H9 (cell line): ENCODE data around the gene TMEM132D. TPM values are rescaled to one million over a fixed set of nuclear protein-coding genes. Genes with fewer than 3 reads are reported as not detected.

Experiments used
- DNase-seq: peaks from one replicate; pipeline ENCODE4 v3.0.0-alpha.2; 2017
- H2AFZ ChIP-seq: one replicate; pipeline ENCODE4 v1.6.1; 2013; ENCODE audit warnings: mild to moderate bottlenecking, low read length, control low read depth, moderate library complexity
- H2AK5ac ChIP-seq: 2 replicates; pipeline ENCODE4 v1.6.1; 2013; ENCODE audit warnings: low read length, control low read depth, mixed read lengths; ENCODE audit not compliant: insufficient read length
- H2BK120ac ChIP-seq: one replicate; pipeline ENCODE4 v1.6.1; 2013; ENCODE audit warnings: low read depth, mild to moderate bottlenecking, low read length, control low read depth, inconsistent platforms; ENCODE audit not compliant: poor library complexity, severe bottlenecking
- H2BK12ac ChIP-seq: 2 replicates; pipeline ENCODE4 v1.6.1; 2013; ENCODE audit warnings: low read length, control low read depth, mixed read lengths, low read depth; ENCODE audit not compliant: insufficient read length
- H2BK15ac ChIP-seq: 2 replicates; pipeline ENCODE4 v1.6.1; 2013; ENCODE audit warnings: low read depth, low read length, control low read depth
- H2BK20ac ChIP-seq: one replicate; pipeline ENCODE4 v1.6.1; 2013; ENCODE audit warnings: low read depth, mild to moderate bottlenecking, low read length, control low read depth, inconsistent platforms; ENCODE audit not compliant: poor library complexity, severe bottlenecking
- H2BK5ac ChIP-seq: 2 replicates; pipeline ENCODE4 v1.6.1; 2013; ENCODE audit warnings: low read length, control low read depth, mixed read lengths; ENCODE audit not compliant: insufficient read length
- H3K14ac ChIP-seq: 2 replicates; pipeline ENCODE4 v1.6.1; 2013; ENCODE audit warnings: low read length, control low read depth; ENCODE audit not compliant: insufficient read depth
- H3K18ac ChIP-seq: 2 replicates; pipeline ENCODE4 v1.6.1; 2013; ENCODE audit warnings: low read depth, mild to moderate bottlenecking, mixed read lengths, low read length, control low read depth; ENCODE audit not compliant: insufficient read length
- H3K23ac ChIP-seq: 2 replicates; pipeline ENCODE4 v1.6.1; 2013; ENCODE audit warnings: low read length, control low read depth, mixed read lengths, low read depth; ENCODE audit not compliant: insufficient read length
- H3K23me2 ChIP-seq: 2 replicates; pipeline ENCODE4 v1.6.1; 2013; ENCODE audit warnings: low read depth, mild to moderate bottlenecking, mixed read lengths, low read length, control low read depth; ENCODE audit not compliant: insufficient read length, poor library complexity, severe bottlenecking
- H3K27ac ChIP-seq: 2 replicates; pipeline ENCODE4 v1.5.1; 2013; ENCODE audit warnings: low read length, control low read depth, mixed read lengths, low read depth; ENCODE audit not compliant: insufficient read length
- H3K27me3 ChIP-seq: 2 replicates; pipeline ENCODE4 v1.6.1; 2013; ENCODE audit warnings: low read length, control low read depth, inconsistent platforms; ENCODE audit not compliant: insufficient read depth
- H3K4ac ChIP-seq: 2 replicates; pipeline ENCODE4 v1.6.1; 2013; ENCODE audit warnings: low read depth, mild to moderate bottlenecking, control low read depth, inconsistent platforms, low read length, moderate library complexity
- H3K4me1 ChIP-seq: 2 replicates; pipeline ENCODE4 v1.6.1; 2013; ENCODE audit warnings: low read length, control low read depth, inconsistent platforms; ENCODE audit not compliant: insufficient read depth
- H3K4me2 ChIP-seq: 2 replicates; pipeline ENCODE4 v1.6.1; 2013; ENCODE audit warnings: low read length, control low read depth, mixed read lengths; ENCODE audit not compliant: insufficient read length, insufficient read depth
- H3K56ac ChIP-seq: 2 replicates; pipeline ENCODE4 v1.6.1; 2013; ENCODE audit warnings: low read depth, mild to moderate bottlenecking, mixed read lengths, low read length, control low read depth; ENCODE audit not compliant: insufficient read length
- H3K79me1 ChIP-seq: 2 replicates; pipeline ENCODE4 v1.6.1; 2013; ENCODE audit warnings: low read depth, mild to moderate bottlenecking, moderate library complexity, low read length, control low read depth, inconsistent platforms; ENCODE audit not compliant: insufficient read depth, poor library complexity, severe bottlenecking
- H3K79me2 ChIP-seq: 2 replicates; pipeline ENCODE4 v1.6.1; 2013; ENCODE audit warnings: low read length, control low read depth, inconsistent platforms; ENCODE audit not compliant: insufficient read depth
- H3K9ac ChIP-seq: 2 replicates; pipeline ENCODE4 v1.6.1; 2013; ENCODE audit warnings: low read length, control low read depth, mixed read lengths; ENCODE audit not compliant: insufficient read length; ENCODE audit errors: extremely low read depth
- H3K9me3 ChIP-seq: one replicate; pipeline ENCODE4 v1.6.1; 2013; ENCODE audit warnings: low read depth, low read length, inconsistent platforms; ENCODE audit not compliant: control insufficient read depth
- H3T11ph ChIP-seq: one replicate; pipeline ENCODE4 v1.6.1; 2013; ENCODE audit warnings: mild to moderate bottlenecking, low read length, control low read depth, inconsistent platforms
- H4K20me1 ChIP-seq: one replicate; pipeline ENCODE4 v1.6.1; 2013; ENCODE audit not compliant: control insufficient read depth, insufficient read length, insufficient read depth
- H4K5ac ChIP-seq: 2 replicates; pipeline ENCODE4 v1.6.1; 2013; ENCODE audit warnings: low read depth, mild to moderate bottlenecking, mixed read lengths, low read length, control low read depth; ENCODE audit not compliant: insufficient read length
- H4K8ac ChIP-seq: replicated peaks from 2 replicates; pipeline ENCODE4 v1.6.1; 2013; ENCODE audit warnings: low read length, control low read depth, mixed read lengths, low read depth; ENCODE audit not compliant: insufficient read length
- H4K91ac ChIP-seq: 2 replicates; pipeline ENCODE4 v1.6.1; 2013; ENCODE audit warnings: low read depth, mild to moderate bottlenecking, moderate library complexity, mixed read lengths, low read length, control low read depth; ENCODE audit not compliant: insufficient read length
- H3K27ac Mint-ChIP-seq, 3 experiments: 2 replicates in 2 of 3; 3 replicates in 1 of 3; pipeline ENCODE4 v1.8.0; 2020 to 2021; ENCODE audit warnings: mixed read lengths in 3 of 3, mild to moderate bottlenecking in 1 of 3, moderate library complexity in 1 of 3
- H3K27me3 Mint-ChIP-seq: 2 replicates; pipeline ENCODE4 v1.8.0; 2021; ENCODE audit warnings: low read depth, mild to moderate bottlenecking, moderate library complexity, mixed read lengths
- H3K36me3 Mint-ChIP-seq, 3 experiments: 2 replicates in 2 of 3; 3 replicates in 1 of 3; pipeline ENCODE4 v1.8.0; 2020 to 2021; ENCODE audit warnings: low read depth in 3 of 3, mixed read lengths in 3 of 3; ENCODE audit not compliant: insufficient read depth in 1 of 3
- H3K4me1 Mint-ChIP-seq, 2 experiments: 2 replicates each; pipeline ENCODE4 v1.8.0; 2020; ENCODE audit warnings: mixed read lengths in 2 of 2
- H3K4me3 Mint-ChIP-seq, 2 experiments: 2 replicates in 1 of 2; 3 replicates in 1 of 2; pipeline ENCODE4 v1.8.0; 2020 to 2021; ENCODE audit warnings: mild to moderate bottlenecking in 2 of 2, mixed read lengths in 2 of 2, moderate library complexity in 1 of 2
- H3K9me3 Mint-ChIP-seq, 2 experiments: 2 replicates in 1 of 2; 3 replicates in 1 of 2; pipeline ENCODE4 v1.8.0; 2020; ENCODE audit warnings: mild to moderate bottlenecking in 2 of 2, mixed read lengths in 2 of 2, moderate library complexity in 1 of 2
- WGBS: extraction: QIAGEN DNeasy Blood & Tissue Kit; methylation state at CpG from one replicate; pipeline ENCODE4 v1.1.7; 2013; ENCODE audit warnings: missing lambda C conversion rate, low lambda C conversion rate, mixed read lengths; ENCODE audit not compliant: insufficient read length; ENCODE audit errors: extremely low coverage; 5-methylcytosine and 5-hydroxymethylcytosine counted together
- total RNA-seq: library from RNA; stranded (reverse); gene quantifications from 2 replicates; pipeline ENCODE4 v1.2.1, GENCODE V29; 2021
- TF ChIP-seq, protein P1 (sequence below): fragments of 200-600 bp; sonication (generic); conservative IDR thresholded peaks from 3 replicates; pipeline ENCODE4 v1.8.0; 2021; ENCODE audit warnings: antibody characterized with exemption, mild to moderate bottlenecking

TMEM132D gene
- total RNA-seq, 1 experiment from 2014 or later = 6.1 TPM

- no peak overlapping the region for H2AFZ ChIP-seq
- H3K9me3 ChIP-seq = no peaks in the 10 kb centered on the region
- H3K27ac ChIP-seq = no peak overlapping the region
- H4K20me1 ChIP-seq = no peaks in the 10 kb centered on the region
- H3K36me3 Mint-ChIP-seq = peaks cover 0 to 5% (median 0%) of the 10 kb centered on the region in 3 experiments; a peak in 4 of 7 replicates
- H3T11ph ChIP-seq = no peak overlapping the region
- H3K4me2 ChIP-seq = no peak overlapping the region
- no peak overlapping the region for H3K4ac ChIP-seq
- H2BK15ac ChIP-seq = no peak overlapping the region
- no peak overlapping the region for H3K56ac ChIP-seq
- H3K18ac ChIP-seq = no peak overlapping the region
- H3K27me3 ChIP-seq = no peaks in the 10 kb centered on the region
- TF ChIP-seq, protein P1, sequence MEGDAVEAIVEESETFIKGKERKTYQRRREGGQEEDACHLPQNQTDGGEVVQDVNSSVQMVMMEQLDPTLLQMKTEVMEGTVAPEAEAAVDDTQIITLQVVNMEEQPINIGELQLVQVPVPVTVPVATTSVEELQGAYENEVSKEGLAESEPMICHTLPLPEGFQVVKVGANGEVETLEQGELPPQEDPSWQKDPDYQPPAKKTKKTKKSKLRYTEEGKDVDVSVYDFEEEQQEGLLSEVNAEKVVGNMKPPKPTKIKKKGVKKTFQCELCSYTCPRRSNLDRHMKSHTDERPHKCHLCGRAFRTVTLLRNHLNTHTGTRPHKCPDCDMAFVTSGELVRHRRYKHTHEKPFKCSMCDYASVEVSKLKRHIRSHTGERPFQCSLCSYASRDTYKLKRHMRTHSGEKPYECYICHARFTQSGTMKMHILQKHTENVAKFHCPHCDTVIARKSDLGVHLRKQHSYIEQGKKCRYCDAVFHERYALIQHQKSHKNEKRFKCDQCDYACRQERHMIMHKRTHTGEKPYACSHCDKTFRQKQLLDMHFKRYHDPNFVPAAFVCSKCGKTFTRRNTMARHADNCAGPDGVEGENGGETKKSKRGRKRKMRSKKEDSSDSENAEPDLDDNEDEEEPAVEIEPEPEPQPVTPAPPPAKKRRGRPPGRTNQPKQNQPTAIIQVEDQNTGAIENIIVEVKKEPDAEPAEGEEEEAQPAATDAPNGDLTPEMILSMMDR = no peak
- no peak overlapping the region for H3K23ac ChIP-seq
- no peaks in the 10 kb centered on the region for H3K9me3 Mint-ChIP-seq
- H2BK20ac ChIP-seq = no peak overlapping the region
- DNase-seq = no peak
- no peaks in the 10 kb centered on the region for H3K4me1 ChIP-seq
- no peak overlapping the region for H2AK5ac ChIP-seq
- no peak overlapping the region for H3K4me3 Mint-ChIP-seq
- no peaks in the 10 kb centered on the region for H3K79me2 ChIP-seq
- H4K8ac ChIP-seq = no peak overlapping the region
- H3K9ac ChIP-seq = no peak overlapping the region
- H3K4me1 Mint-ChIP-seq = no peaks in the 10 kb centered on the region
- H3K23me2 ChIP-seq = no peaks in the 10 kb centered on the region
- no CpG with 5 or more reads among the region's 5 CpGs for WGBS
- no peak overlapping the region for H2BK12ac ChIP-seq
- no peak overlapping the region for H3K14ac ChIP-seq
- H3K27ac Mint-ChIP-seq = no peak overlapping the region
- no peak overlapping the region for H4K91ac ChIP-seq
- H3K27me3 Mint-ChIP-seq = peaks cover 1% of the 10 kb centered on the region
- H2BK5ac ChIP-seq = no peak overlapping the region
- H2BK120ac ChIP-seq = no peak overlapping the region
- H4K5ac ChIP-seq = no peak overlapping the region
- no peaks in the 10 kb centered on the region for H3K79me1 ChIP-seq
Observed at GRCh38 chr12:129080391-129080790, 823.4 kb downstream of the TMEM132D start.
